ENCODE results near the gene COA5. TPM values are rescaled to one million over a fixed set of nuclear protein-coding genes. Genes with fewer than 3 reads are reported as not detected.

COA5 gene
- total RNA-seq, 1 experiment from 2014 or later, result 18.6 TPM

GRCh38 chr2:98561018-98561417 lies 47.3 kb downstream of the COA5 start:
- Histone ChIP-seq H3K4me3 (replicated peaks in 1 of 2; ENCODE audit: low read depth in 1 of 2, low read length in 2 of 2) (no peak overlapping the region), H3K4me1 (ENCODE audit: control insufficient read depth in 1 of 2, insufficient read depth in 2 of 2, low read length in 2 of 2) (peaks cover 0 to 6% of the 10 kb centered on the region in 2 experiments; a peak in 1 of 4 replicates), H3K27me3 (ENCODE audit: insufficient read depth, low read length) (no peaks in the 10 kb centered on the region), H3K9me3 (ENCODE audit: control insufficient read depth in 1 of 2, insufficient read depth in 1 of 2, low read depth in 1 of 2, low read length in 2 of 2) (no peaks in the 10 kb centered on the region), H4K20me1 (ENCODE audit: insufficient read depth) (no peaks in the 10 kb centered on the region), H3K9me2 (ENCODE audit: insufficient read depth) (no peaks in the 10 kb centered on the region), H3K79me2 (ENCODE audit: insufficient read depth, low read length) (no peaks in the 10 kb centered on the region), H3K9ac (ENCODE audit: low read length) (no peak overlapping the region), H3K4me2 (ENCODE audit: low read length) (no peak overlapping the region), H3K36me3 (ENCODE audit: control insufficient read depth in 1 of 2, insufficient read depth in 2 of 2, low read length in 2 of 2) (no peaks in the 10 kb centered on the region), H2AFZ (ENCODE audit: low read depth, low read length, poor library complexity, severe bottlenecking) (no peak overlapping the region), H3K27ac (ENCODE audit: low read depth, low read length) (no peak overlapping the region)
- intact Hi-C loops (cut with micrococcal nuclease), result no loop called here
- no peak for TF ChIP-seq SRF (IDR thresholded peaks at IDR 0.05; ENCODE audit: low read depth)
- TF ChIP-seq EGR1 (IDR thresholded peaks at IDR 0.05; ENCODE audit: low read depth), result no peak
- no peak for TF ChIP-seq POLR2A (IDR thresholded peaks at IDR 0.05; ENCODE audit: borderline replicate concordance, extremely low read depth, insufficient read depth, insufficient read length)
- TF ChIP-seq MAX (IDR thresholded peaks at IDR 0.05), result no peak
- no peak for TF ChIP-seq SIN3A (IDR thresholded peaks at IDR 0.05; ENCODE audit: low read depth)
- no peak for TF ChIP-seq REST (IDR thresholded peaks at IDR 0.05; ENCODE audit: low read depth)
- no peak for TF ChIP-seq POLR2AphosphoS5 (IDR thresholded peaks at IDR 0.05; ENCODE audit: low read depth, low read length)
- TF ChIP-seq FOSL1 (IDR thresholded peaks at IDR 0.05; ENCODE audit: low read depth), result no peak
- TF ChIP-seq SP1 (IDR thresholded peaks at IDR 0.05; ENCODE audit: low read depth), result no peak
- no peak for TF ChIP-seq EZH2phosphoT487 (IDR thresholded peaks at IDR 0.05; ENCODE audit: borderline replicate concordance)
- TF ChIP-seq CEBPB (IDR thresholded peaks at IDR 0.05; ENCODE audit: low read depth), result no peak
- no peak for TF ChIP-seq ATF3 (IDR thresholded peaks at IDR 0.05)
- no peak for TF ChIP-seq CBX3 (IDR thresholded peaks at IDR 0.05; ENCODE audit: low read depth)
- no peak for TF ChIP-seq CTCF (IDR thresholded peaks at IDR 0.05 in 2 of 3, conservative IDR thresholded peaks at IDR 0.05 in 1 of 3; ENCODE audit: borderline replicate concordance in 1 of 3, insufficient read depth in 1 of 3, low read depth in 2 of 3, low read length in 2 of 3)
- no peak for TF ChIP-seq ZNF274 (IDR thresholded peaks at IDR 0.05; ENCODE audit: low read depth, low read length)
- no peak for TF ChIP-seq TCF7L2 (IDR thresholded peaks at IDR 0.05; ENCODE audit: borderline replicate concordance, extremely low read depth, insufficient read depth, insufficient read length)
- no peak for TF ChIP-seq RAD21 (IDR thresholded peaks at IDR 0.05; ENCODE audit: low read depth)
- CTCF ChIA-PET, result interaction anchor here (2.2 kb wide), 1 partner anchor 8 kb away, joined by 11 read pairs; no protein-coding TSS in a partner anchor
- POLR2A ChIA-PET, result no interaction called here
- RAD21 ChIA-PET (ENCODE audit: low non-redundant PET in 1 of 2, low total read pairs in 2 of 2, uncharacterized antibody in 2 of 2, unreplicated experiment in 2 of 2), result no interaction called here
- no TSS peak for BruUV-seq (replicated peaks)
- no peak for ATAC-seq
- DNase-seq (ENCODE audit: low read depth, low spot score), result no peak

Measured in HCT116 (cell line).